Nephron progenitor cell (in vitro differentiated cells): ENCODE measurements around the gene MMP20.
A peak's percentile ranks its signal among the peaks of the same experiment; 100 is the strongest.
"Not testable (repeated sequence)": the region's sequence is repeated elsewhere in the genome, so short reads cannot be mapped to it uniquely, and the experiment has no call there.

ENCODE experiments used
- DNase-seq: peaks from one replicate; pipeline ENCODE4 v3.0.0; 2021
- H3K27ac Mint-ChIP-seq: 2 replicates; pipeline ENCODE4 v1.8.0; 2021; ENCODE audit warnings: mild to moderate bottlenecking, moderate library complexity, mixed read lengths
- H3K27me3 Mint-ChIP-seq: 2 replicates; pipeline ENCODE4 v1.8.0; 2021; ENCODE audit warnings: mild to moderate bottlenecking, low read depth, mixed read lengths; ENCODE audit not compliant: poor library complexity
- H3K36me3 Mint-ChIP-seq: 2 replicates; pipeline ENCODE4 v1.8.0; 2021; ENCODE audit warnings: low read depth, mixed read lengths
- H3K4me1 Mint-ChIP-seq: 2 replicates; pipeline ENCODE4 v1.8.0; 2021; ENCODE audit warnings: mixed read lengths
- H3K4me3 Mint-ChIP-seq: 2 replicates; pipeline ENCODE4 v1.8.0; 2021; ENCODE audit warnings: mild to moderate bottlenecking, moderate library complexity, mixed read lengths
- H3K9me3 Mint-ChIP-seq: 2 replicates; pipeline ENCODE4 v1.8.0; 2021; ENCODE audit warnings: mild to moderate bottlenecking, moderate library complexity, mixed read lengths
- TF ChIP-seq, protein P1 (sequence below): fragments of 200-600 bp; sonication (generic); IDR thresholded peaks from 2 replicates; pipeline ENCODE4 v1.5.0; 2021; ENCODE audit warnings: antibody characterized with exemption

The MMP20 gene

DNA sequence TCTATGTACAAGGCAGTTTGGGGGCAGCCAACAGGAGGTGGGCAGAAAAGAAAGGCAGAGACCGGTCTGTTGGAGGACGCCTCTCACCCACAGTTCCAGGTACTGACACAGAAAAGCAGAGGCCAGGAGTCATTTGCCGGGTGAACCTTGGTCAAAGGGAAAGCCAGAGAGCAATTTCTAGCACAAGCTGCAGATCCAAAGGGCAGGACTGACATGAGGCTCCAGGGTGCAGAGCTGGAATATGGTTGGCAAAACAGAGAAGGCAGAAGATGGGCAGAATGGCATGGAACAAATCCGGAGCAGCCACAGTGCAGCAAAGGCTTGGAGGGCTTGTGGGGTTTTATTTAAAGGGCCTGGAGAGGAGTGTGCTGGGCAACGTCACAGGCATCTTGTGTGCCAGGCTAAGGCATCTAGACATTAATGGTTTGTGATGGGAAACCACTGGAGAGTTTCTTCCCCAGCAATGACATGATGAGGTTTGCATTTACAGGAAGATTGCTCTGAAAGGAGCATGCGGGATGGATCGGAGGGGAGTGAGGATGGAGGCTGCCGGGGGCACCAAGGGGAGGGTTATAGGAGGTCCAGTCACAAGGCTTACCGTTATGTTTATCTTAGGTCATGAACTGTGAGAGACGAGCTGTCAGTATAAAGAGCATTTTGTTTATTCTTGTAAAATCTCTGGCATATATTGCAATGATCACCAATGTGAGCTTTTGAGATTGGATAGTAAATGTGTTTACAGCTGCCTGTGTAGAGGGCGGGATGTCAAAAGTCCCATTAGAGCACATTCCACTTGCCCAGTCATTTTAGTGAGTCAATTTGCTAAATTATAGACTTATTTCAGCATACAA lies 5.7 kb upstream of the MMP20 start:
- H3K27ac Mint-ChIP-seq: no peak overlapping the region
- H3K4me1 Mint-ChIP-seq: peaks cover 5% of the 10 kb centered on the region
- H3K27me3 Mint-ChIP-seq: peaks cover 4% of the 10 kb centered on the region
- no peak for DNase-seq
- no peak overlapping the region for H3K4me3 Mint-ChIP-seq
- no peaks in the 10 kb centered on the region for H3K9me3 Mint-ChIP-seq
- H3K36me3 Mint-ChIP-seq: no peaks in the 10 kb centered on the region
- TF ChIP-seq, protein P1, sequence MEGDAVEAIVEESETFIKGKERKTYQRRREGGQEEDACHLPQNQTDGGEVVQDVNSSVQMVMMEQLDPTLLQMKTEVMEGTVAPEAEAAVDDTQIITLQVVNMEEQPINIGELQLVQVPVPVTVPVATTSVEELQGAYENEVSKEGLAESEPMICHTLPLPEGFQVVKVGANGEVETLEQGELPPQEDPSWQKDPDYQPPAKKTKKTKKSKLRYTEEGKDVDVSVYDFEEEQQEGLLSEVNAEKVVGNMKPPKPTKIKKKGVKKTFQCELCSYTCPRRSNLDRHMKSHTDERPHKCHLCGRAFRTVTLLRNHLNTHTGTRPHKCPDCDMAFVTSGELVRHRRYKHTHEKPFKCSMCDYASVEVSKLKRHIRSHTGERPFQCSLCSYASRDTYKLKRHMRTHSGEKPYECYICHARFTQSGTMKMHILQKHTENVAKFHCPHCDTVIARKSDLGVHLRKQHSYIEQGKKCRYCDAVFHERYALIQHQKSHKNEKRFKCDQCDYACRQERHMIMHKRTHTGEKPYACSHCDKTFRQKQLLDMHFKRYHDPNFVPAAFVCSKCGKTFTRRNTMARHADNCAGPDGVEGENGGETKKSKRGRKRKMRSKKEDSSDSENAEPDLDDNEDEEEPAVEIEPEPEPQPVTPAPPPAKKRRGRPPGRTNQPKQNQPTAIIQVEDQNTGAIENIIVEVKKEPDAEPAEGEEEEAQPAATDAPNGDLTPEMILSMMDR: no peak

DNA sequence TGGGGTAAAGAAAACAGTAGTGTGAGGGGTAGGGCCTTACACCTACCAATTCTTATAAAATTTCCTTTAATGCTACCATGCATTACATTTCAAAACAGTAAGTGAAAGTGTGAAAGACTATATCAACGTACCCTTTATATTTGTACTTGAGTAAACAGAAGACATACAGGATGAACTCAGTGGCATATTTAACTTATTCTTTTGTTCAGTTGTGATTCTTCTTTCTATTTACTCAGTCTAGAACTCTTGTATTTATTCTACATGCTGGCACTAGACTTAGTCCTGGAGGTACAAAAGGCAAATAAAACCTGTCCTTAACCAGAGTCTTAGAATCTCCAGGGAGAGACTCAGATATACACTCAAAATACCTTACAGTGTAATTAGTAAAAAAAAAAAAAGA lies 4.8 kb upstream of the MMP20 start:
- H3K4me1 Mint-ChIP-seq, H3K27me3 Mint-ChIP-seq, H3K4me3 Mint-ChIP-seq, H3K9me3 Mint-ChIP-seq, DNase-seq, H3K27ac Mint-ChIP-seq, H3K36me3 Mint-ChIP-seq: not testable (repeated sequence)

DNA sequence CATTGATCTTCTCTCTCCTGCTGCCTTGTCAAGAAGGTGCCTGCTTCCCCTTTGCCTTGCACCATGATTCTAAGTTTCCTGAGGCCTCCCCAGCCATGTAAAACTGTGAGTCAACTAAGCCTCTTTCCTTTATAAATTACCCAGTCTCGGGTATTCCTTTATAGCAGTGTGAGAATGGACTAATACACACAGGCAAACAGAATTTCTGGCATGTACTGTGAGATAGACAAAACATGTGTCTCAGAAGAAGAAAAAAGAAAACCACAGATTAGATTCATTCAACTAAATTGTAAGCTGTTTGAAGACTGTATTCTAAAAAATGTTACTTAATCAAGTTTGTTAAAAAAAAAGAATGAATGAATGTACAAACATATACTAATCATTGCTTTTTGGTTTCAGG lies 1.5 kb upstream of the MMP20 start:
- TF ChIP-seq, protein P1: no peak
- H3K27me3 Mint-ChIP-seq: peaks cover 4% of the 10 kb centered on the region
- H3K36me3 Mint-ChIP-seq: no peaks in the 10 kb centered on the region
- peaks cover 11% of the 10 kb centered on the region for H3K4me1 Mint-ChIP-seq
- H3K9me3 Mint-ChIP-seq: no peaks in the 10 kb centered on the region
- DNase-seq: no peak
- no peak overlapping the region for H3K4me3 Mint-ChIP-seq
- H3K27ac Mint-ChIP-seq: no peak overlapping the region

DNA sequence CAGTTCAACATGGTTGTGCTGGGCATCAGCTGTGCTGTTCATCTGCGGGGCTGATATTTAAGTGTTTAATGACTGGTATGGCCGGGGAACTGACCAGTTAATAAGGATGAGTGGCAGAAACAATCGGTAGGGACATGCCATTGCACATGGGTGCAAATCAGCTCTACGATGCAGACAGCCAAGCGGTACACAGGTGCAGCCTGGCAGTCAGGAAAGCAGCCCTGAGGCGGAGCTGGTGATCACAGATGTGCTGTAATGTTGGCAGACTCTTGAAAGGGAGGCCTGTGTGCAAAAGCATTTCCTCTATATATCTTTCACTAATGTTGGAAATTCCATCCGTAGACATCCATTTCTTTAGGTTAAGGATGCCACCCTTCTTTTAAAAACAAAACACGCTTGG lies 1.1 kb downstream of the MMP20 start:
- peaks cover 11% of the 10 kb centered on the region for H3K4me1 Mint-ChIP-seq
- no peak for DNase-seq
- H3K27me3 Mint-ChIP-seq: no peaks in the 10 kb centered on the region
- no peak overlapping the region for H3K27ac Mint-ChIP-seq
- TF ChIP-seq, protein P1: no peak
- no peaks in the 10 kb centered on the region for H3K9me3 Mint-ChIP-seq
- H3K4me3 Mint-ChIP-seq: no peak overlapping the region
- H3K36me3 Mint-ChIP-seq: no peaks in the 10 kb centered on the region

DNA sequence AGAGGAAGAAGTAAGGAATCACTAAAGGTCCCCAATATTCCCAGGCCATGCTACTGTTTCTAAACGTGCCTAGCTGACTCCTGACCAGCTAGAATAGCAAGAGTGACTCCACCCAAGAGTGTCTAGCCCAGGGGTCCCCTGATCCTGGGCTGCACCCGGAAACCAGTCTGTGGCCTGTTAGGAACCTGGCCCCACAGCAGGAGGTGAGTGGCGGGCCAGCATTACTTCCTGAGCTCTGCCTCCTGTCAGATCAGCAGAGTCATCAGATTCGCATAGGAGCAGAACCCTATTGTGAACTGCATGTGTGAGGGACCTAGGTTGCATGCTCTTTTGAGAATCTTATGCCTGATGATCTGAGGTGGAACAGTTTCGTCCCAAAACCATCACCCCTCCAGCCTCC lies 2.0 kb downstream of the MMP20 start:
- Mint-ChIP-seq H3K4me1 (peaks cover 11% of the 10 kb centered on the region), H3K36me3 (no peaks in the 10 kb centered on the region), H3K9me3 (no peaks in the 10 kb centered on the region), H3K27ac (no peak overlapping the region), H3K4me3 (no peak overlapping the region), H3K27me3 (no peaks in the 10 kb centered on the region)
- no peak for DNase-seq
- TF ChIP-seq, protein P1: no peak

DNA sequence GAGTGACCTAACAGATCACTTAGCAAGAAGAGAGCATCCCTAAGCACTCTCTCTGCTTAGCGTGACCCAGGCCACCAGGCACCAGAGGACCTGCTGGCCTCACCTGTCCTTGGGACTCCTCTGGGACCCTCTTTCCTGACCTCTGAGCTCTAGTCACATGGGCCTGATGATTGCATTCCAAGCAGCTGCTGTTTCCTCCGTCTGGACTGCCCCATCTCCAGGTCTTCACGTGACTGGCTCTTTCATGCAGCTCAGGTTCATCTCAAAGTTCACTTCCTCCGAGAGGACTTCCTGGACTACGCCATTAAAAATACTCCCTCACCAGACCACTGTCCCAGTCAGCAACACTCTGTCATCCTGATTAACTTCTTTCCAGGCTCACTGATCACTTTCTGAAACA lies 2.9 kb downstream of the MMP20 start:
- no peaks in the 10 kb centered on the region for H3K27me3 Mint-ChIP-seq
- no peaks in the 10 kb centered on the region for H3K9me3 Mint-ChIP-seq
- TF ChIP-seq, protein P1: no peak
- peaks cover 14% of the 10 kb centered on the region for H3K4me1 Mint-ChIP-seq
- H3K4me3 Mint-ChIP-seq: no peak overlapping the region
- no peaks in the 10 kb centered on the region for H3K36me3 Mint-ChIP-seq
- no peak for DNase-seq
- H3K27ac Mint-ChIP-seq: peak overlapping the region; percentile 83
